Gastroesophageal sphincter (tissue), 4 donors: Measurements from ENCODE around the gene NCOR1. TPM values are rescaled to one million over a fixed set of nuclear protein-coding genes. Genes with fewer than 3 reads are reported as not detected.

Experiments
- ATAC-seq: fragments of 150-250 bp; one replicate; pipeline ENCODE4 v1.9.1; 2016; ENCODE audit warnings: mild to moderate bottlenecking, moderate library complexity
- H3K27ac ChIP-seq, 4 donors: fragments of 200-600 bp; sonication (generic) in 3 of 4; 1 replicate in 3 of 4; 2 replicates in 1 of 4; pipeline ENCODE4 v1.5.1; 2016 to 2019
- H3K27me3 ChIP-seq: fragments of 200-600 bp; sonication (generic); one replicate; pipeline ENCODE4 v1.5.1; 2019
- H3K36me3 ChIP-seq, 2 donors: fragments of 200-600 bp; sonication (generic); one replicate each; pipeline ENCODE4 v1.5.1; 2019; ENCODE audit warnings: control low read depth in 1 of 2
- H3K4me1 ChIP-seq, 3 donors: fragments of 200-600 bp; sonication (generic); 1 replicate in 2 of 3; 2 replicates in 1 of 3; pipeline ENCODE4 v1.5.1; 2016 to 2019; ENCODE audit warnings: control low read depth in 2 of 3
- H3K4me3 ChIP-seq, 2 donors: fragments of 200-600 bp; sonication (generic); one replicate each; pipeline ENCODE4 v1.5.1; 2019; ENCODE audit warnings: mild to moderate bottlenecking in 1 of 2, moderate library complexity in 1 of 2
- H3K9me3 ChIP-seq, 3 donors: fragments of 200-600 bp; sonication (generic); one replicate each; pipeline ENCODE4 v1.5.1; 2017 to 2019; ENCODE audit warnings: control low read depth in 2 of 3
- EP300 ChIP-seq: sonication (generic); formaldehyde crosslinking; IDR thresholded peaks from one replicate; pipeline ENCODE4 v1.6.1; 2017; ENCODE audit warnings: antibody characterized with exemption, mild to moderate bottlenecking
- POLR2A ChIP-seq, 2 donors: fragments of 450-650 bp; IDR thresholded peaks; one replicate each; pipeline ENCODE4 v1.6.1; 2017; ENCODE audit warnings: antibody characterized with exemption in 2 of 2, mild to moderate bottlenecking in 2 of 2, moderate library complexity in 1 of 2
- POLR2AphosphoS5 ChIP-seq: sonication (generic); formaldehyde crosslinking; IDR thresholded peaks from one replicate; pipeline ENCODE4 v1.6.1; 2017; ENCODE audit warnings: antibody characterized with exemption
- WGBS, 2 donors: methylation state at CpG; one replicate each; pipeline ENCODE4 v1.1.5; 2018; ENCODE audit warnings: low coverage in 1 of 2; 5-methylcytosine and 5-hydroxymethylcytosine counted together
- total RNA-seq, 4 donors: library from RNA; depleted of rRNA; stranded (reverse); fragments of >200 nt; gene quantifications; one replicate each; pipeline ENCODE4 v1.1.0, GENCODE V29; 2016
- TF ChIP-seq, protein P1 (sequence below), 4 experiments: fragments of 200-600 bp in 2 of 4; fragments of 450-650 bp in 2 of 4; sonication (generic) in 1 of 4; IDR thresholded peaks; one replicate each; pipeline ENCODE4 v1.5.1; 2017 to 2019; ENCODE audit warnings: antibody characterized with exemption in 4 of 4, mild to moderate bottlenecking in 2 of 4, moderate library complexity in 2 of 4

Gene NCOR1
- total RNA-seq, 4 donors from 2014 or later, result 76.3 to 160 (median 108) TPM

DNA sequence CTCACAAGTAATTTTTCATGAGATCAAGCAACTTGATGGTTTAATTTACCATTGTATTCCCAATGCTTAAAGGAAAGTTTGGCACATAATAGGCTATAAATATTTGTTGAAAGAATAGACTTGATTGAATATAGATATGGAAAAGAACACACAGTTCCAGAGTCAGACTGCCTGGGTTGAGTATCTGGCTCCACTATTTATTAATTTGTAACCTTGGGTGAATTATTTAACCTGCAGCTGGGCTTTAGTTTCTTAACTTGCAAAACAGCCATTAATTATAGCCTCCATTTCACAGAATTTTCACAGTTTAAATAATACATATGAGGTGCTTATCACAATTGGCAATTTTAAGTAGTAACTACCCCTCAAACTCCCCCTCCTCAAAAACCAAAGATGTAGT is 73.6 kb downstream of the NCOR1 start:
- Histone ChIP-seq H3K27ac (no peak overlapping the region), H3K9me3 (no peaks in the 10 kb centered on the region), H3K4me1 (peaks cover 0 to 4% (median 0%) of the 10 kb centered on the region in 3 donors), H3K4me3 (no peak overlapping the region), H3K27me3 (no peaks in the 10 kb centered on the region), H3K36me3 (peaks cover 0 to 76% of the 10 kb centered on the region in 2 donors)
- no peak for ATAC-seq
- TF ChIP-seq, protein P1, sequence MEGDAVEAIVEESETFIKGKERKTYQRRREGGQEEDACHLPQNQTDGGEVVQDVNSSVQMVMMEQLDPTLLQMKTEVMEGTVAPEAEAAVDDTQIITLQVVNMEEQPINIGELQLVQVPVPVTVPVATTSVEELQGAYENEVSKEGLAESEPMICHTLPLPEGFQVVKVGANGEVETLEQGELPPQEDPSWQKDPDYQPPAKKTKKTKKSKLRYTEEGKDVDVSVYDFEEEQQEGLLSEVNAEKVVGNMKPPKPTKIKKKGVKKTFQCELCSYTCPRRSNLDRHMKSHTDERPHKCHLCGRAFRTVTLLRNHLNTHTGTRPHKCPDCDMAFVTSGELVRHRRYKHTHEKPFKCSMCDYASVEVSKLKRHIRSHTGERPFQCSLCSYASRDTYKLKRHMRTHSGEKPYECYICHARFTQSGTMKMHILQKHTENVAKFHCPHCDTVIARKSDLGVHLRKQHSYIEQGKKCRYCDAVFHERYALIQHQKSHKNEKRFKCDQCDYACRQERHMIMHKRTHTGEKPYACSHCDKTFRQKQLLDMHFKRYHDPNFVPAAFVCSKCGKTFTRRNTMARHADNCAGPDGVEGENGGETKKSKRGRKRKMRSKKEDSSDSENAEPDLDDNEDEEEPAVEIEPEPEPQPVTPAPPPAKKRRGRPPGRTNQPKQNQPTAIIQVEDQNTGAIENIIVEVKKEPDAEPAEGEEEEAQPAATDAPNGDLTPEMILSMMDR (IDR thresholded peaks at IDR 0.05), result no peak
- TF ChIP-seq POLR2A (IDR thresholded peaks at IDR 0.05), result no peak
- no peak for TF ChIP-seq EP300
- no peak for TF ChIP-seq POLR2AphosphoS5

GRCh38 chr17:16140854-16141253 is 74.5 kb downstream of the NCOR1 start:
- H3K27me3 ChIP-seq, result no peaks in the 10 kb centered on the region
- TF ChIP-seq POLR2A (IDR thresholded peaks at IDR 0.05) (no peak), EP300 (no peak), POLR2AphosphoS5 (no peak)
- TF ChIP-seq, protein P1 (IDR thresholded peaks at IDR 0.05), result no peak
- H3K9me3 ChIP-seq, result no peaks in the 10 kb centered on the region
- peaks cover 0 to 4% (median 0%) of the 10 kb centered on the region in 3 donors for H3K4me1 ChIP-seq
- H3K36me3 ChIP-seq, result peaks cover 0 to 80% of the 10 kb centered on the region in 2 donors
- no peak overlapping the region for H3K27ac ChIP-seq
- no peak for ATAC-seq
- WGBS, 2 donors, result 95 to 100% methylated on average over 1 to 2 of the region's 2 CpGs
- no peak overlapping the region for H3K4me3 ChIP-seq

DNA sequence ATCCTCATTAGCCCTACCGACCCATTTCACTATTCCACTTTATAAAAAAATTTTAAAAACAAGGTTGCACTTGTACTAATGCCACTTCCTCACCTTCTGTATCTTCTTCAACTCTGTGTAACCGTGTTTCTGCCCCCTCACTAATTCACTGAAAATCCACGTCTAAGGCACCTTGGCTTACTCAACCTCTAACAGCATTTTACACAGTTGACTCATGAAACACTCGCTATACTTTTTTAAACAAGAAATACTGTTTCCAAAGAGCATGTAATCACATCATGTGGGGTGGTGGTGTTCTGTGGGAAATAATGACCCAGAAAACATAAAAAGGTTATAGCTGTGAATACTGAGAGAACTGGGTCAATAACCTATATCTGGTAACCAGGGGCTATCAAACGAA is 79.9 kb downstream of the NCOR1 start:
- peaks cover 0 to 86% of the 10 kb centered on the region in 2 donors for H3K36me3 ChIP-seq
- 87 to 90% methylated on average over 4 to 5 of the region's 5 CpGs for WGBS, 2 donors

DNA sequence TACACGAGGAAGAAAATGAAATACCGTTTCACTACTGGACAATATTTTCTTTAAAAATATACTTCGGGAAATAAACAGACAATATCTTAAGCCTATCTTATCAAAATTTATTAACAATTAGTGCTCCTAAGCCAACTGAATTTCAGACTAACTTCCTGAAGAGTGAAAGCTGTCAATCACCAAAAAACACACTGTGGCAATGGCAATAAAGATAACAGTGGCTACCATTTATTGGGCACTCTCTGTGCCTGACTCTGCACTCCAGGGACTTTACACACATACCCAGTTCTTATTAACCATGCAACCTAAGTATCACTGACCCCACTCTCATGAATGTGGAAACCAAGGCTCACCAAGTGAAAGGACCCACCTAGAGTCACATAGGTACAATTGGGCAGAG is 83.7 kb downstream of the NCOR1 start:
- ATAC-seq, result no peak
- Histone ChIP-seq H3K27me3 (no peaks in the 10 kb centered on the region), H3K4me1 (peaks cover 0 to 4% (median 0%) of the 10 kb centered on the region in 3 donors), H3K4me3 (no peak overlapping the region), H3K27ac (no peak overlapping the region), H3K9me3 (no peaks in the 10 kb centered on the region), H3K36me3 (peaks cover 0 to 70% of the 10 kb centered on the region in 2 donors)
- TF ChIP-seq, protein P1 (IDR thresholded peaks at IDR 0.05), result no peak
- TF ChIP-seq POLR2AphosphoS5 (no peak), EP300 (no peak), POLR2A (IDR thresholded peaks at IDR 0.05) (no peak)
- 91 to 100% methylated on average over 3 of the region's 3 CpGs for WGBS, 2 donors

More for the DNA sequence above, 79.9 kb downstream of the NCOR1 start:
- no peaks in the 10 kb centered on the region for H3K27me3 ChIP-seq
- TF ChIP-seq, protein P1 (IDR thresholded peaks at IDR 0.05), result no peak
- TF ChIP-seq POLR2AphosphoS5 (no peak), EP300 (no peak), POLR2A (IDR thresholded peaks at IDR 0.05) (no peak)
- no peak for ATAC-seq
- no peaks in the 10 kb centered on the region for H3K9me3 ChIP-seq
- H3K4me3 ChIP-seq, result no peak overlapping the region
- no peak overlapping the region for H3K27ac ChIP-seq
- H3K4me1 ChIP-seq, result no peaks in the 10 kb centered on the region

- no peaks in the 10 kb centered on the region for H3K9me3 ChIP-seq
- H3K27me3 ChIP-seq, result no peaks in the 10 kb centered on the region
- no peak overlapping the region for H3K27ac ChIP-seq
- no peak overlapping the region for H3K4me3 ChIP-seq
- no peak for ATAC-seq
- H3K36me3 ChIP-seq, result peaks cover 0 to 70% of the 10 kb centered on the region in 2 donors
- H3K4me1 ChIP-seq, result peaks cover 0 to 4% (median 0%) of the 10 kb centered on the region in 3 donors
- TF ChIP-seq, protein P1 (IDR thresholded peaks at IDR 0.05), result no peak
- TF ChIP-seq POLR2A (IDR thresholded peaks at IDR 0.05) (no peak), POLR2AphosphoS5 (no peak), EP300 (no peak)
- WGBS, 2 donors, result 74 to 96% methylated on average over 5 to 6 of the region's 6 CpGs
Observed at GRCh38 chr17:16129441-16130205, 85.7 kb downstream of the NCOR1 start.
